Measurements from ENCODE around the gene TAS1R1. TPM values are rescaled to one million over a fixed set of nuclear protein-coding genes. Genes with fewer than 3 reads are reported as not detected.

TAS1R1 gene
- total and polyA plus RNA-seq, 3 experiments from 2014 or later: not detected

- Mint-ChIP-seq H3K4me1 (peaks cover 20 to 26% (median 22%) of the 10 kb centered on the region in 3 donors), H3K9me3 (no peaks in the 10 kb centered on the region), H3K27ac (peak overlapping the region in 3 of 8 donors; percentile 12 to 43 (median 17)), H3K4me3 (peak overlapping the region in 4 of 7 donors; percentile 5 to 79 (median 57)), H3K36me3 (peaks cover 2 to 47% (median 4%) of the 10 kb centered on the region in 3 donors), H3K27me3 (no peaks in the 10 kb centered on the region)
- Histone ChIP-seq H3K27me3 (ENCODE audit: insufficient read depth, low read length, poor library complexity, severe bottlenecking) (no peaks in the 10 kb centered on the region), H3K9me3 (ENCODE audit: low read length) (no peaks in the 10 kb centered on the region), H3K36me3 (ENCODE audit: insufficient read depth, low read length) (peaks cover 9% of the 10 kb centered on the region), H3K4me3 (ENCODE audit: low read length) (no peak overlapping the region), H3K27ac (ENCODE audit: low read depth, low read length) (no peak overlapping the region), H3K4me1 (ENCODE audit: insufficient read depth, low read length) (peaks cover 20% of the 10 kb centered on the region)
- DNase-seq: no peak
- ChIA-PET CTCF (interaction anchor here (0.9 to 1.7 kb wide), 4 partner anchors 13 to 99 kb away, joined by 3 to 9 read pairs (median 4); no protein-coding TSS in a partner anchor), POLR2A (interaction anchor here (0.9 kb wide), 1 partner anchor 23 kb away, joined by 3 read pairs; no protein-coding TSS in a partner anchor)
Measured at GRCh38 chr1:6622396-6623152, 67.5 kb downstream of the TAS1R1 start.

- DNase-seq: no peak
- H3K27me3 ChIP-seq (ENCODE audit: insufficient read depth, low read length, poor library complexity, severe bottlenecking): no peaks in the 10 kb centered on the region
Measured at GRCh38 chr1:6623269-6623965, 68.3 kb downstream of the TAS1R1 start.

DNA sequence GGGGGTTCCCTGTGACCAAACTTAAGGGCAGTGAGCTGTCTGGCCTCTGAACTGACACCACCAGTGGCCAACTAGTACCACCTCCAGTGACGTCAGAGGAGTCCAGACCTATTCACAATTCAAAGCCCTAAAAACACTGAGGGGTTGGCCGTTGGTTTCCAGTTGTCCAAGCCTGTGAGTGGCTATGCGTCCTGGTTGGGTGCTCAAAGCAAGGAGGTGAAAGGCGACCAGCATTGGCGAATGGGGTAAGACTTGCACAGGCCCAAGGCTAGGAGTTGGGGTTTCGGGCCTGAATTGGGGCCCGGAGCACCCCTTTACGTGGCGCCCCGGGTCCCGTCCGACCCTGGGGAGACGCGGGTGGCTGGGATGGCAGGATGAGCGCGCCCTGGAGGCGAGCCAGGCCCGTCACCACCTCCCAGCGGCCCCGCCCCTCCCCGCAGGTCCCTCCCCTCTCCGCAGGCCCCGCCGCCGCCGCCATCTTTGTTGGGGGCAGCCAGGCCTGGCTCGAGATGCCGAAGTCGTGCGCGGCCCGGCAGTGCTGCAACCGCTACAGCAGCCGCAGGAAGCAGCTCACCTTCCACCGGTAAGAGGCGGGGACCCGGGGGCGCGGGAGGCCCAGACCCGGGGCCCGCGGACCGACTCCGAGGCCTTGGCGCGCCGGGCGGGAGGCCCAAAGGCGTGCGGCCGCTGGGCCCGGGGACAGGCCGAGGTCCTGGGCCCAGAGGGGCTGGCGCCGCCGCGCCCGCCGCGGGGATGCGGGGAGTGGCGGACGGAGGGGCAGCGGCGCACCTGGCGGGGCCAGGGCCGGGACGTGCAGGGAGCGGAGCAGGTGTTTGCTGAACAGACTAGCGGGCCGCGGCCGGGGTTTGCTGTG, 69.8 kb downstream of the TAS1R1 start, which contains the start of gene THAP3:
Gene THAP3 (plus strand): TSS at position 159 of the 874 bp plus-strand sequence. CDS start 351 bp downstream, at position 510.
- DNase-seq: peak; percentile 82 to 93 (median 85)
- peaks cover 20% of the 10 kb centered on the region for H3K4me1 ChIP-seq (ENCODE audit: insufficient read depth, low read length)
- ChIA-PET POLR2A (interaction anchor here (0.6 to 1.4 kb wide), 2 partner anchors 21 to 25 kb away, joined by 4 to 5 read pairs; no protein-coding TSS in a partner anchor), CTCF (interaction anchor here (1.5 to 1.8 kb wide), 3 partner anchors 10 to 70 kb away, joined by 4 to 7 read pairs (median 7); partner anchors contain the start of genes NOL9 and TAS1R1)
- peaks cover 6% of the 10 kb centered on the region for H3K36me3 ChIP-seq (ENCODE audit: insufficient read depth, low read length)
- Mint-ChIP-seq H3K9me3 (no peaks in the 10 kb centered on the region), H3K27me3 (no peaks in the 10 kb centered on the region), H3K4me3 (peak within 1 kb of the TSS; percentile 85 to 96 (median 91)), H3K27ac (peak within 1 kb of the TSS; percentile 76 to 96 (median 90)), H3K4me1 (peaks cover 26 to 38% (median 26%) of the 10 kb centered on the region in 3 donors), H3K36me3 (peaks cover 3 to 54% (median 10%) of the 10 kb centered on the region in 3 donors)
- peak within 1 kb of the TSS; percentile 69 for H3K4me3 ChIP-seq (ENCODE audit: low read length)
- no peaks in the 10 kb centered on the region for H3K9me3 ChIP-seq (ENCODE audit: low read length)
- H3K27me3 ChIP-seq (ENCODE audit: insufficient read depth, low read length, poor library complexity, severe bottlenecking): no peaks in the 10 kb centered on the region
- peak within 1 kb of the TSS; percentile 64 for H3K27ac ChIP-seq (ENCODE audit: low read depth, low read length)

More at GRCh38 chr1:6623269-6623965, 68.3 kb downstream of the TAS1R1 start:
- POLR2A ChIA-PET: interaction anchor here (0.7 to 1.4 kb wide), 2 partner anchors 20 to 76 kb away, joined by 3 to 5 read pairs; no protein-coding TSS in a partner anchor
- Histone ChIP-seq H3K36me3 (ENCODE audit: insufficient read depth, low read length) (peaks cover 9% of the 10 kb centered on the region), H3K27ac (ENCODE audit: low read depth, low read length) (no peak overlapping the region), H3K4me1 (ENCODE audit: insufficient read depth, low read length) (peaks cover 20% of the 10 kb centered on the region), H3K9me3 (ENCODE audit: low read length) (no peaks in the 10 kb centered on the region), H3K4me3 (ENCODE audit: low read length) (no peak overlapping the region)
- H3K9me3 Mint-ChIP-seq: no peaks in the 10 kb centered on the region
- peaks cover 2 to 52% (median 4%) of the 10 kb centered on the region in 3 donors for H3K36me3 Mint-ChIP-seq
- peak overlapping the region in 5 of 8 donors; percentile 11 to 44 (median 21) for H3K27ac Mint-ChIP-seq
- peaks cover 26 to 31% (median 26%) of the 10 kb centered on the region in 3 donors for H3K4me1 Mint-ChIP-seq
- H3K4me3 Mint-ChIP-seq: peak overlapping the region; percentile 2 to 89 (median 32)
- CTCF ChIA-PET: interaction anchor here (1.4 to 1.8 kb wide), 4 partner anchors 16 to 99 kb away, joined by 3 to 9 read pairs (median 7); partner anchors contain the start of genes NOL9 and TAS1R1
- H3K27me3 Mint-ChIP-seq: no peaks in the 10 kb centered on the region

GRCh38 chr1:6625584-6626149, 70.6 kb downstream of the TAS1R1 start:
- H3K4me3 Mint-ChIP-seq: peak overlapping the region; percentile 85 to 96 (median 91)
- H3K27ac ChIP-seq (ENCODE audit: low read depth, low read length): peak overlapping the region; percentile 64
- H3K9me3 Mint-ChIP-seq: no peaks in the 10 kb centered on the region
- H3K27me3 ChIP-seq (ENCODE audit: insufficient read depth, low read length, poor library complexity, severe bottlenecking): no peaks in the 10 kb centered on the region
- CTCF ChIA-PET: interaction anchor here (0.9 to 1.5 kb wide), 3 partner anchors 9 to 76 kb away, joined by 3 to 5 read pairs (median 4); partner anchors contain the start of genes DNAJC11, NOL9 and TAS1R1
- H3K27ac Mint-ChIP-seq: peak overlapping the region; percentile 40 to 94 (median 88)
- H3K36me3 Mint-ChIP-seq: peaks cover 2 to 54% (median 7%) of the 10 kb centered on the region in 3 donors
- H3K4me1 Mint-ChIP-seq: peaks cover 26 to 40% (median 26%) of the 10 kb centered on the region in 3 donors
- POLR2A ChIA-PET: interaction anchor here (0.6 to 0.8 kb wide), 2 partner anchors 14 to 44 kb away, joined by 3 to 9 read pairs; no protein-coding TSS in a partner anchor
- H3K27me3 Mint-ChIP-seq: no peaks in the 10 kb centered on the region
- no peaks in the 10 kb centered on the region for H3K36me3 ChIP-seq (ENCODE audit: insufficient read depth, low read length)
- peaks cover 20% of the 10 kb centered on the region for H3K4me1 ChIP-seq (ENCODE audit: insufficient read depth, low read length)
- peak in 1 of 5 donors; percentile 10 for DNase-seq
- H3K4me3 ChIP-seq (ENCODE audit: low read length): peak overlapping the region; percentile 49
- no peaks in the 10 kb centered on the region for H3K9me3 ChIP-seq (ENCODE audit: low read length)

DNA sequence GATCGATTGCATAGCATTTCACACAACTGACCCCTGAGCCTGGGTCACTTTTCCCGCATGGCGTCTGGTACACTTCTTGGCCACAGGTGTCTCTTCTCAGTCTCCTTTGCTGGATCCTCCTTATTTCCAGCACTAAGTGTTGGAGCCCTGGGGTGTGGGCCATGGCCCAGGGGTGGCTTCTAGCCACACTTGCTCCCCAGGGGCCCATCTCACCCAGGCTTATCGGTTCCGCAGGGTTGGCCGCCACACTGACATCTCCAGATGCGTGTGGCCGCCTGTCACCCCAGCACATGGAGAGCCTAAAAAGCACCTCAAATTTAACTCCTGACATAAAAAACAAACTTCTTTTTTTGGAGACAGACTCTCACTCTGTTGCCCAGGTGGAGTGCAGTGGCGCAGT, 71.9 kb downstream of the TAS1R1 start:
- peak overlapping the region in 3 of 8 donors; percentile 46 to 91 (median 63) for H3K27ac Mint-ChIP-seq
- Histone ChIP-seq H3K4me3 (ENCODE audit: low read length) (no peak overlapping the region), H3K27ac (ENCODE audit: low read depth, low read length) (no peak overlapping the region), H3K4me1 (ENCODE audit: insufficient read depth, low read length) (peaks cover 20% of the 10 kb centered on the region), H3K9me3 (ENCODE audit: low read length) (no peaks in the 10 kb centered on the region), H3K27me3 (ENCODE audit: insufficient read depth, low read length, poor library complexity, severe bottlenecking) (no peaks in the 10 kb centered on the region), H3K36me3 (ENCODE audit: insufficient read depth, low read length) (no peaks in the 10 kb centered on the region)
- no peak for DNase-seq
- peak overlapping the region in 6 of 7 donors; percentile 86 to 94 (median 90) for H3K4me3 Mint-ChIP-seq
- ChIA-PET CTCF (interaction anchor here (1.4 kb wide), 1 partner anchor 19 kb away, joined by 5 read pairs; no protein-coding TSS in a partner anchor), POLR2A (interaction anchor here (0.6 kb wide), 1 partner anchor 133 kb away, joined by 3 read pairs; no protein-coding TSS in a partner anchor)
- H3K9me3 Mint-ChIP-seq: no peaks in the 10 kb centered on the region
- H3K36me3 Mint-ChIP-seq: peaks cover 2 to 48% (median 7%) of the 10 kb centered on the region in 3 donors
- H3K4me1 Mint-ChIP-seq: peaks cover 26 to 40% (median 26%) of the 10 kb centered on the region in 3 donors
- no peaks in the 10 kb centered on the region for H3K27me3 Mint-ChIP-seq

- Mint-ChIP-seq H3K36me3 (peaks cover 2 to 49% (median 7%) of the 10 kb centered on the region in 3 donors), H3K4me1 (peaks cover 26 to 40% (median 26%) of the 10 kb centered on the region in 3 donors), H3K9me3 (no peaks in the 10 kb centered on the region), H3K27ac (peak overlapping the region in 4 of 8 donors; percentile 35 to 73 (median 59)), H3K4me3 (peak overlapping the region in 5 of 7 donors; percentile 48 to 90 (median 59)), H3K27me3 (no peaks in the 10 kb centered on the region)
- peaks cover 20% of the 10 kb centered on the region for H3K4me1 ChIP-seq (ENCODE audit: insufficient read depth, low read length)
- H3K4me3 ChIP-seq (ENCODE audit: low read length): no peak overlapping the region
- DNase-seq: no peak
- CTCF ChIA-PET: interaction anchor here (1.0 to 1.7 kb wide), 3 partner anchors 19 to 26 kb away, joined by 3 to 6 read pairs (median 4); partner anchors contain the start of gene KLHL21
- no peak overlapping the region for H3K27ac ChIP-seq (ENCODE audit: low read depth, low read length)
- no peaks in the 10 kb centered on the region for H3K27me3 ChIP-seq (ENCODE audit: insufficient read depth, low read length, poor library complexity, severe bottlenecking)
- H3K9me3 ChIP-seq (ENCODE audit: low read length): no peaks in the 10 kb centered on the region
- H3K36me3 ChIP-seq (ENCODE audit: insufficient read depth, low read length): peaks cover 1% of the 10 kb centered on the region
- POLR2A ChIA-PET: no interaction called here
Measured at GRCh38 chr1:6627841-6628545, 72.9 kb downstream of the TAS1R1 start.
